ENCODE data around the gene RAD51B. TPM values are rescaled to one million over a fixed set of nuclear protein-coding genes. Genes with fewer than 3 reads are reported as not detected.

RAD51B gene
- total and polyA plus RNA-seq, 2 of the 13 experiments (the other 11 are each of a cell fraction or from before 2014, with no cell fraction given): 7.0 to 9.5 TPM

DNA sequence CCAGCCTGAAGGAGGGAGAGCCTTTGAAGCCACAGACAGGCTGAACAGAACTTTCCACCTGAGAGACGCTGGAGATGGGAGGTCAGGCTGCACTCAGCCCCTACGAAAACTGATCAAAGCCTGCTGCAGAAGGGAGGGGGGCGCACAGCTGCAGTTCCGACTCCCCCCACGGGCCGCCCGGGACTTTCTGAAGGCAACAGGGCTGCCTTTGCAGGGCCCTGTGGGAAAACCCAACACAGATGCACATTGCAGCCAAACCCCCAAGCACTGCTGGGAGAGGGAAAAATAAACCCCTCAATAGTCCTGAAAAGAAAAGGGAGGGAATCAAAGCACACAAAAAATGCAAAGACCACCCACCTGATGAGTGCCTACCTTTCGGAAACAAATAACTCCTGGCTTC lies 682.7 kb downstream of the RAD51B start (continued):
- no peak for TF ChIP-seq ZBTB40 (IDR thresholded peaks at IDR 0.05)
- TF ChIP-seq ZBTB40 (CRISPR knock-in tag; IDR thresholded peaks at IDR 0.05): no peak
- no peak for TF ChIP-seq RCOR2 (CRISPR knock-in tag; IDR thresholded peaks at IDR 0.05)
- TF ChIP-seq ZNF350 (CRISPR knock-in tag; IDR thresholded peaks at IDR 0.05; ENCODE audit: borderline replicate concordance, low read depth): no peak
- TF ChIP-seq KIAA2018 (CRISPR knock-in tag; IDR thresholded peaks at IDR 0.05; ENCODE audit: borderline replicate concordance): no peak
- no peak for TF ChIP-seq TGIF2 (CRISPR knock-in tag; IDR thresholded peaks at IDR 0.05)
- no peak for TF ChIP-seq PRMT3 (CRISPR knock-in tag; IDR thresholded peaks at IDR 0.05; ENCODE audit: borderline replicate concordance, low read depth)

Measured in HepG2 (cell line).